HuH-7.5 (cell line): ENCODE data around the gene DCTN1.

Experiments
- DNase-seq: peaks from one replicate; pipeline ENCODE4 v3.0.0; 2011; ENCODE audit warnings: low spot score

Gene DCTN1

GRCh38 chr2:74321737-74322136 is 58.4 kb downstream of the DCTN1 start:
- DNase-seq = no peak

DNA sequence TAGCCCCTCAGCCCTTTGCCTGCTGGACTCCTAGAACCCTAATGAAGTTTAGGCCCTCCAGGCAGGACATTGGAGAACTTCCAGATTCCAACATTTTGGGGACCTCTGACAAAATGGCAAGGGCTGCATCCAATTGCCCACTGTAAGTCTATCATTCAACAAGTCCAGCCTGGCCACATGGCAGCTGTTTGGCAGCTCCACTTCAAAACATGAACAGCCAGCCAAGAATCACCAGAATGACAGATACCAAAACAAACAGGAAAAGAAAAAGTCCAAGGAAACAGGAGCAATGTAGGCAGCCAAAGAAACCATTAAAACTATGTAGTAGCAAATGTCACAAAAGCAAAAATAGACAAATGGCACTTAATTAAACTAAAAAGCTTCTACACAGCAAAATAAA is 62.4 kb downstream of the DCTN1 start:
- no peak for DNase-seq

DNA sequence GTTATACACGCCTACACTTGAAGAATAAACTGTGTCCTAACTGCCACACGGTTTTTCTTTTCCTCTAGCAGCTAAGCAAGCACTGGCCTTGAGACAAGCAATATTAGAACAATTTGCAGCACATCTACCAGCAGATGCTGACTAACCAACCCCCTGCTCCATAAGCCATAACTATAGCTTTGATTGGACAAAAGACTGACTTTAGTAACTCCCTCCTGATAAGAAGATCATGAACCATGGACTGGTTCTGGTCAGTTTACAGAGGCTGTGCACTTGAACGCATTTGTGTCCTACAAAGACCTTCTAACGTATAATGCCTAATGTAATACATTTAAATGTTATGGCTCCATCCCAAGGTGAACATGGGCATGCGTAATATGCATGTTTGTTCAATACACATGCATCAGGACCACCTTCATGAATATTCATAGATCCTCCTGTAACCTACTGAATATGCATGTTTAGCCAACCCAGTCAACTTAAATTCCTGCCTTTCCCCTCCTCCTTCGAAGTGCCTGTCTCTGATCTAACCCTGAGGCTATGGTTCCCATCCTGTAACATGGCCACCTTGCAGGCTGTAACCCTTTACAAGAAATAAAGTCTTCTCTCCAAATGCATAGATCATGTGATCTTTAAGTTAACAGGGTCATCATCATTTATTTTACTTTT is 63.4 kb downstream of the DCTN1 start:
- no peak for DNase-seq

DNA sequence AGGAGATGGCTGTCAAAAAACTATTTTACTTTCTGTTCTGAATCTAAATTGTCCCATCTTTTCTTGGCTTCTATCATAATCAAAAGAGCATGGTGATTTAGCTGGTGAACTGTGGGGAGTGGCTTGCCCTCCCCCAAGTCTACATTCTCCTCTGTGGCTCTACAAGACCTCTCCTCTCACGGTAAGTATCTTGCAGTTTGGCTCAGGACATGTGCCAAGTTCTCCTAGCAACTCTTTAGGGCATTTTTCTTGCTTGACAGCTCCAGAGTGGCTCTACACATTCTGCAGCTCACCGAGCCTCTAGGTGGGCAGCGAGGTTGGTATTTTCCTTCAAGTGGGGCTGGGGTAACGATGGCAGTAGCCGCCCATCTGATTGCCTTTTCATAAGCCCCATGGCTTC is 66.0 kb downstream of the DCTN1 start:
- no peak for DNase-seq

- no peak for DNase-seq
These were observed 66.6 kb downstream of the DCTN1 start for GRCh38 chr2:74313497-74313896.

DNA sequence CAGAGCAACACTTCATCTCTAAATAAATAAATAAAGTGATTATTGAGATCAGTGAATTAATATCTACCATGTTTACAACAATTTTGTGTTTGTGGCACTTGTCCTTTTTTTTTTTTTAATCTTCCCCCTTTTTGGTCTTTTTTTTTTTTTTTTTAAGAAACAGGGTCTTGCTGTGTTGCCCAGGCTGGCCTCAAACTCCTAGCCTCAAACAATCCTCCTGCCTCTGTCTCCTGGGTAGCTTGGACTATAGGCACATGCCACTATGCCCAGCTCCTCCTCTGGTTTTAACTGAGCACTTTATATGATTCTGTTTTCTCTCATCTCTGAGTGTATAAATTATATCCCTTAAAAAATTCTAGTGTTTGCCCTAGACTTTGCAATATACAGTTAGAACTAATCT is 67.2 kb downstream of the DCTN1 start:
- no peak for DNase-seq
